ENCODE measurements around the gene CPEB4. TPM values are rescaled to one million over a fixed set of nuclear protein-coding genes. Genes with fewer than 3 reads are reported as not detected.

Gene CPEB4
- total RNA-seq, 1 experiment from 2014 or later = 8.7 TPM

DNA sequence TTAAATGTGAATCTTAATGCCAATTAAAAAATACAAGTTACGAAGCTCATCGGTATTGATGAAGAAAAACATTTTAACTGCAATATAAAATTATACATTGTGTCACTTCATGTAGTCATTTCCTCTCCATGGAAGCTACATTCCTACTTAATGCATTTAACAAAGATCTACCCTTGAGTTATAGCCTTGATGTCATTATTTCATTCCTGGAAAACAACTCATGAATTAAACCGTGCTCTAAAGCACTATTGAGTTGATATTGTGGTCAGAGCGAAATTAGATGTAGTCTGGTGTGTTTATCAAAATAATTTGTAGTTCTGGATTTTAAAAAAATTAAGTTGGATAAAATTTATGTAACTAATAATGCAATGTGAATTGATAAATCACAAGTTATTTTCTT lies 111.9 kb downstream of the CPEB4 start:
- no peaks in the 10 kb centered on the region for H3K23me2 ChIP-seq (ENCODE audit: insufficient read length, low read depth, low read length, poor library complexity, severe bottlenecking)
- no peaks in the 10 kb centered on the region for H3K4me1 Mint-ChIP-seq
- H2BK5ac ChIP-seq (ENCODE audit: insufficient read length, low read length) = no peak overlapping the region
- H2AK5ac ChIP-seq (ENCODE audit: insufficient read length, low read length) = no peak overlapping the region
- no peaks in the 10 kb centered on the region for H3K79me2 ChIP-seq (ENCODE audit: insufficient read depth, low read length)
- no peak overlapping the region for H2BK120ac ChIP-seq (ENCODE audit: low read depth, low read length, poor library complexity, severe bottlenecking)
- no peaks in the 10 kb centered on the region; the same call in 1 of the 2 replicates for H3K27me3 ChIP-seq (ENCODE audit: insufficient read depth, low read length)
- H3K9me3 ChIP-seq (ENCODE audit: control insufficient read depth, low read depth, low read length) = no peaks in the 10 kb centered on the region
- no peak overlapping the region for H3K4me2 ChIP-seq (ENCODE audit: insufficient read depth, insufficient read length, low read length)
- H3K9ac ChIP-seq (ENCODE audit: extremely low read depth, insufficient read length, low read length) = no peak overlapping the region
- no peak overlapping the region for H3K4ac ChIP-seq (ENCODE audit: low read depth, low read length)
- no peaks in the 10 kb centered on the region; the same call in 1 of the 2 replicates for H3K4me1 ChIP-seq (ENCODE audit: insufficient read depth, low read length)
- H3T11ph ChIP-seq (ENCODE audit: low read length) = no peak overlapping the region
- no CpG with 5 or more reads among the region's 4 CpGs for WGBS (ENCODE audit: extremely low coverage, insufficient read length, low lambda C conversion rate)
- H3K27ac ChIP-seq (ENCODE audit: insufficient read length, low read depth, low read length) = no peak overlapping the region
- H3K9me3 Mint-ChIP-seq = no peaks in the 10 kb centered on the region
- H4K91ac ChIP-seq (ENCODE audit: insufficient read length, low read depth, low read length) = no peak overlapping the region
- no peak overlapping the region for H3K4me3 Mint-ChIP-seq
- H3K18ac ChIP-seq (ENCODE audit: insufficient read length, low read depth, low read length) = no peak overlapping the region
- H3K27me3 Mint-ChIP-seq (ENCODE audit: low read depth) = peaks cover 17% of the 10 kb centered on the region
- no peak overlapping the region for H3K23ac ChIP-seq (ENCODE audit: insufficient read length, low read depth, low read length)
- no peak overlapping the region for H2BK15ac ChIP-seq (ENCODE audit: low read depth, low read length)
- H2BK20ac ChIP-seq (ENCODE audit: low read depth, low read length, poor library complexity, severe bottlenecking) = no peak overlapping the region
- H3K27ac Mint-ChIP-seq = no peak overlapping the region
- no peak overlapping the region for H4K8ac ChIP-seq (replicated peaks; ENCODE audit: insufficient read length, low read depth, low read length)
- H2BK12ac ChIP-seq (ENCODE audit: insufficient read length, low read depth, low read length) = no peak overlapping the region
- TF ChIP-seq, protein P1, sequence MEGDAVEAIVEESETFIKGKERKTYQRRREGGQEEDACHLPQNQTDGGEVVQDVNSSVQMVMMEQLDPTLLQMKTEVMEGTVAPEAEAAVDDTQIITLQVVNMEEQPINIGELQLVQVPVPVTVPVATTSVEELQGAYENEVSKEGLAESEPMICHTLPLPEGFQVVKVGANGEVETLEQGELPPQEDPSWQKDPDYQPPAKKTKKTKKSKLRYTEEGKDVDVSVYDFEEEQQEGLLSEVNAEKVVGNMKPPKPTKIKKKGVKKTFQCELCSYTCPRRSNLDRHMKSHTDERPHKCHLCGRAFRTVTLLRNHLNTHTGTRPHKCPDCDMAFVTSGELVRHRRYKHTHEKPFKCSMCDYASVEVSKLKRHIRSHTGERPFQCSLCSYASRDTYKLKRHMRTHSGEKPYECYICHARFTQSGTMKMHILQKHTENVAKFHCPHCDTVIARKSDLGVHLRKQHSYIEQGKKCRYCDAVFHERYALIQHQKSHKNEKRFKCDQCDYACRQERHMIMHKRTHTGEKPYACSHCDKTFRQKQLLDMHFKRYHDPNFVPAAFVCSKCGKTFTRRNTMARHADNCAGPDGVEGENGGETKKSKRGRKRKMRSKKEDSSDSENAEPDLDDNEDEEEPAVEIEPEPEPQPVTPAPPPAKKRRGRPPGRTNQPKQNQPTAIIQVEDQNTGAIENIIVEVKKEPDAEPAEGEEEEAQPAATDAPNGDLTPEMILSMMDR (conservative IDR thresholded peaks at IDR 0.05) = no peak
- H2AFZ ChIP-seq (ENCODE audit: low read length) = no peak overlapping the region
- H3K79me1 ChIP-seq (ENCODE audit: insufficient read depth, low read depth, low read length, poor library complexity, severe bottlenecking) = no peaks in the 10 kb centered on the region
- no peaks in the 10 kb centered on the region for H4K20me1 ChIP-seq (ENCODE audit: control insufficient read depth, insufficient read depth, insufficient read length)
- no peaks in the 10 kb centered on the region for H3K36me3 Mint-ChIP-seq (ENCODE audit: insufficient read depth in 1 of 3, low read depth in 3 of 3)
- H3K14ac ChIP-seq (ENCODE audit: insufficient read depth, low read length) = no peak overlapping the region
- no peak for DNase-seq
- H4K5ac ChIP-seq (ENCODE audit: insufficient read length, low read depth, low read length) = no peak overlapping the region
- H3K56ac ChIP-seq (ENCODE audit: insufficient read length, low read depth, low read length) = no peak overlapping the region

All from H9 (cell line).